Liver (tissue), 9 donors: ENCODE measurements around the gene KCNMA1. TPM values are rescaled to one million over a fixed set of nuclear protein-coding genes. Genes with fewer than 3 reads are reported as not detected.

ENCODE experiments used
- DNase-seq: peaks from one replicate; pipeline ENCODE4 v3.0.0-alpha.2; 2017; ENCODE audit warnings: low spot score
- H3K27ac ChIP-seq, 2 donors: one replicate each; pipeline ENCODE4 v1.7.0; 2013; ENCODE audit warnings: inconsistent platforms in 2 of 2, low read length in 2 of 2, control low read depth in 1 of 2, low read depth in 1 of 2, mild to moderate bottlenecking in 1 of 2
- H3K27me3 ChIP-seq, 4 donors: one replicate each; pipeline versions ENCODE4 v1.6.1 to v1.7.0; 2013; ENCODE audit warnings: low read length in 3 of 4, inconsistent platforms in 1 of 4, mild to moderate bottlenecking in 1 of 4, moderate library complexity in 1 of 4; ENCODE audit not compliant: control insufficient read depth in 4 of 4, insufficient read depth in 4 of 4
- H3K36me3 ChIP-seq, 4 donors: one replicate each; pipeline versions ENCODE4 v1.6.1 to v1.7.0; 2013; ENCODE audit warnings: low read length in 3 of 4, mild to moderate bottlenecking in 3 of 4, low read depth in 1 of 4, moderate library complexity in 1 of 4; ENCODE audit not compliant: control insufficient read depth in 4 of 4, insufficient read depth in 3 of 4
- H3K4me1 ChIP-seq, 4 donors: one replicate each; pipeline versions ENCODE4 v1.6.1 to v1.7.0; 2013; ENCODE audit warnings: low read length in 3 of 4, mild to moderate bottlenecking in 3 of 4, moderate library complexity in 1 of 4; ENCODE audit not compliant: control insufficient read depth in 4 of 4, insufficient read depth in 4 of 4
- H3K4me3 ChIP-seq, 3 donors: one replicate each; pipeline versions ENCODE4 v1.6.1 to v1.7.0; 2013; ENCODE audit warnings: low read length in 3 of 3, control low read depth in 1 of 3, low read depth in 1 of 3, mild to moderate bottlenecking in 1 of 3
- H3K9ac ChIP-seq, 2 donors: one replicate each; pipeline ENCODE4 v1.7.0; 2013; ENCODE audit warnings: low read length in 2 of 2, mild to moderate bottlenecking in 2 of 2, moderate library complexity in 2 of 2, control low read depth in 1 of 2, low read depth in 1 of 2
- H3K9me3 ChIP-seq, 4 donors: one replicate each; pipeline versions ENCODE4 v1.6.1 to v1.7.0; 2013; ENCODE audit warnings: low read length in 3 of 4; ENCODE audit not compliant: control insufficient read depth in 4 of 4
- ATF3 ChIP-seq: IDR thresholded peaks from 2 replicates; pipeline ENCODE4 v1.6.1; 2016; ENCODE audit warnings: antibody characterized with exemption
- CTCF ChIP-seq: fragments of 150-350 bp; IDR thresholded peaks from 2 replicates; pipeline ENCODE4 v1.5.1; 2017; ENCODE audit warnings: improper control_type of control experiment, low read depth, low read length; ENCODE audit not compliant: missing input control
- EGR1 ChIP-seq, 2 donors: IDR thresholded peaks; 2 replicates each; pipeline ENCODE4 v1.6.1; 2016 to 2018; ENCODE audit warnings: antibody characterized with exemption in 2 of 2, low read depth in 2 of 2
- FOXA1 ChIP-seq: IDR thresholded peaks from 2 replicates; pipeline ENCODE4 v1.6.1; 2016; ENCODE audit warnings: antibody characterized with exemption
- FOXA2 ChIP-seq: IDR thresholded peaks from 2 replicates; pipeline ENCODE4 v1.6.1; 2016; ENCODE audit warnings: antibody characterized with exemption
- GABPA ChIP-seq, 2 donors: IDR thresholded peaks in 1 of 2; conservative IDR thresholded peaks in 1 of 2; 2 replicates each; pipeline ENCODE4 v1.6.1; 2016; ENCODE audit warnings: antibody characterized with exemption in 2 of 2, mild to moderate bottlenecking in 1 of 2, moderate library complexity in 1 of 2
- HNF4A ChIP-seq, 2 donors: conservative IDR thresholded peaks; 2 replicates each; pipeline ENCODE4 v1.6.1; 2016; ENCODE audit warnings: antibody characterized with exemption in 2 of 2, mild to moderate bottlenecking in 2 of 2
- HNF4G ChIP-seq: IDR thresholded peaks from 2 replicates; pipeline ENCODE4 v1.6.1; 2016; ENCODE audit warnings: antibody characterized with exemption
- JUND ChIP-seq, 2 donors: IDR thresholded peaks; 2 replicates each; pipeline ENCODE4 v1.6.1; 2016; ENCODE audit warnings: antibody characterized with exemption in 2 of 2
- RAD21 ChIP-seq, 2 donors: IDR thresholded peaks; 2 replicates each; pipeline ENCODE4 v1.6.1; 2016; ENCODE audit warnings: antibody characterized with exemption in 2 of 2, mild to moderate bottlenecking in 2 of 2
- REST ChIP-seq: IDR thresholded peaks from 2 replicates; pipeline ENCODE4 v1.6.1; 2016; ENCODE audit warnings: antibody characterized with exemption, mild to moderate bottlenecking
- TAF1 ChIP-seq: conservative IDR thresholded peaks from 2 replicates; pipeline ENCODE4 v1.6.1; 2016; ENCODE audit warnings: antibody characterized with exemption, mild to moderate bottlenecking
- YY1 ChIP-seq: IDR thresholded peaks from 2 replicates; pipeline ENCODE4 v1.6.1; 2016; ENCODE audit warnings: antibody characterized with exemption, mild to moderate bottlenecking
- ZBTB33 ChIP-seq: IDR thresholded peaks from 2 replicates; pipeline ENCODE4 v1.6.1; 2016; ENCODE audit warnings: antibody characterized with exemption
- WGBS: extraction: QIAGEN DNeasy Blood & Tissue Kit; methylation state at CpG from one replicate; pipeline ENCODE4 v1.1.7; 2013; 5-methylcytosine and 5-hydroxymethylcytosine counted together
- polyA plus RNA-seq, 2 donors: library from polyadenylated mRNA; stranded (reverse) in 1 of 2; unstranded in 1 of 2; fragments of 200-250 nt in 1 of 2; fragments of >200 nt in 1 of 2; fragmentation: Nextera tagmentation in 1 of 2; extraction: Ambion mirVana in 1 of 2; gene quantifications; one replicate each; pipeline versions ENCODE4 v1.2.1 to v1.2.3, GENCODE V29; 2013 to 2015
- total RNA-seq, 2 donors: library from RNA; depleted of rRNA; stranded (reverse); fragments of >200 nt; gene quantifications; one replicate each; pipeline ENCODE4 v1.2.3, GENCODE V29; 2014
- donor health status: healthy.
- donor health status: healthy.
- donor health status: healthy.
- donor health status: healthy.
- donor health status: healthy.

Gene KCNMA1
- total and polyA plus RNA-seq, 4 donors = 2.5 to 9.7 (median 4.7) TPM

GRCh38 chr10:77560471-77560870, 77.1 kb downstream of the KCNMA1 start:
- H3K4me3 ChIP-seq = no peak overlapping the region
- no peak for TF ChIP-seq HNF4G
- no peak for TF ChIP-seq ZBTB33
- no peak for TF ChIP-seq TAF1
- no peak for TF ChIP-seq EGR1 (IDR thresholded peaks at IDR 0.05; ENCODE audit: low read depth in 2 of 2)
- no peak for TF ChIP-seq GABPA (IDR thresholded peaks at IDR 0.05 in 1 of 2, conservative IDR thresholded peaks at IDR 0.05 in 1 of 2)
- TF ChIP-seq FOXA2 = no peak
- no peak for TF ChIP-seq REST
- TF ChIP-seq HNF4A (conservative IDR thresholded peaks at IDR 0.05) = no peak
- no peak for TF ChIP-seq JUND (IDR thresholded peaks at IDR 0.05)
- TF ChIP-seq RAD21 (IDR thresholded peaks at IDR 0.05) = no peak
- TF ChIP-seq FOXA1 = no peak
- no peak for TF ChIP-seq YY1
- TF ChIP-seq CTCF = no peak
- no peak for TF ChIP-seq ATF3
- WGBS = 96% methylated on average over 1 of the region's 1 CpG
- peaks cover 4 to 51% (median 29%) of the 10 kb centered on the region in 4 donors for H3K4me1 ChIP-seq
- H3K27me3 ChIP-seq = no peaks in the 10 kb centered on the region
- no peaks in the 10 kb centered on the region for H3K9me3 ChIP-seq
- no peak overlapping the region for H3K9ac ChIP-seq
- no peak for DNase-seq
- H3K36me3 ChIP-seq = no peaks in the 10 kb centered on the region
- no peak overlapping the region for H3K27ac ChIP-seq

- Histone ChIP-seq H3K27me3 (no peaks in the 10 kb centered on the region), H3K4me3 (no peak overlapping the region), H3K9ac (no peak overlapping the region), H3K27ac (no peak overlapping the region), H3K36me3 (no peaks in the 10 kb centered on the region), H3K9me3 (no peaks in the 10 kb centered on the region), H3K4me1 (peaks cover 4 to 51% (median 31%) of the 10 kb centered on the region in 4 donors)
- 91% methylated on average over 3 of the region's 3 CpGs for WGBS
- no peak for TF ChIP-seq EGR1 (IDR thresholded peaks at IDR 0.05; ENCODE audit: low read depth in 2 of 2)
- DNase-seq = no peak
These were observed 77.6 kb downstream of the KCNMA1 start for GRCh38 chr10:77560052-77560451.
